Erythroblast (primary cell): ENCODE measurements around the gene PIWIL4.

ENCODE experiments used
- GATA1 ChIP-seq: IDR thresholded peaks from 2 replicates; pipeline ENCODE4 v1.6.1; 2011; ENCODE audit warnings: low read depth, mild to moderate bottlenecking, control low read depth, low read length, moderate library complexity
- POLR2A ChIP-seq: IDR thresholded peaks from 2 replicates; pipeline ENCODE4 v1.6.1; 2011; ENCODE audit warnings: mild to moderate bottlenecking, low read length

DNA sequence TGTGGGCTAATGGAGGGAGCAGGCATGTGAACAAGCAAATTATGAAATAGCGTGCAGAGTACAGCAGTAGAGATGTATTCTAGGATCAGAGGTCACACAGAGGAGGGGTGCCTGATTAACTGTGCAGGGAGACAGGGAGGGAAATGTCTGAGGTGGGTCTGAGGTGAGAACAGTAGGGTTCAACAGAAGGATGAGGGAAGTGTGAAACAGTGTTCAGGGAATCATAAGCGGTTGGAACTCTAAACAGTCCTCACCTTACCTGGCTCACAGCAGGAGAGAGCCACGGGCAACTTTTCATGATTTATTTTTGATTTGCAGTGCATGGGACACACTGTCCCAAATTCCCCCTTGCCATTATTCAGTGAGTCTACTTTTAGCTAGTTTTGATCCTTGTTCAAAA lies 90.5 kb downstream of the PIWIL4 start:
- TF ChIP-seq POLR2A (no peak), GATA1 (no peak)
